GM19468 (cell line): Measurements from ENCODE around the gene PLA2R1.
A peak's percentile ranks its signal among the peaks of the same experiment; 100 is the strongest.

ENCODE experiments used
- ATAC-seq: cut with Tn5 transposase; IDR thresholded peaks from one replicate; pipeline ENCODE4 v1.9.1; 2021; ENCODE audit warnings: mild to moderate bottlenecking, moderate library complexity, moderate number of reproducible peaks; ENCODE audit not compliant: unreplicated experiment; ENCODE audit errors: extremely low read depth

The PLA2R1 gene

GRCh38 chr2:159944874-159945273, 117.5 kb downstream of the PLA2R1 start:
- ATAC-seq, result no peak

GRCh38 chr2:159942146-159942545, 120.3 kb downstream of the PLA2R1 start:
- no peak for ATAC-seq

- no peak for ATAC-seq
Observed at GRCh38 chr2:159941729-159942128, 120.7 kb downstream of the PLA2R1 start.

GRCh38 chr2:159939946-159940345, 122.5 kb downstream of the PLA2R1 start:
- peak; percentile 41 for ATAC-seq

GRCh38 chr2:159938395-159938794, 124.0 kb downstream of the PLA2R1 start:
- no peak for ATAC-seq

- ATAC-seq, result no peak
Observed at GRCh38 chr2:159936471-159936870, 125.9 kb downstream of the PLA2R1 start.

- ATAC-seq, result peak; percentile 76
Observed at GRCh38 chr2:159933727-159934049, 128.7 kb downstream of the PLA2R1 start.

- no peak for ATAC-seq
Observed at GRCh38 chr2:159933040-159933726, 129.2 kb downstream of the PLA2R1 start.

GRCh38 chr2:159926695-159927094, 135.7 kb downstream of the PLA2R1 start:
- ATAC-seq, result no peak

GRCh38 chr2:159925975-159926374, 136.4 kb downstream of the PLA2R1 start:
- no peak for ATAC-seq

GRCh38 chr2:159922563-159922962, 139.9 kb downstream of the PLA2R1 start:
- peak; percentile 27 for ATAC-seq

GRCh38 chr2:159921752-159922404, 140.5 kb downstream of the PLA2R1 start:
- peak; percentile 92 for ATAC-seq

- no peak for ATAC-seq
Observed at GRCh38 chr2:159916511-159916910, 145.9 kb downstream of the PLA2R1 start.

GRCh38 chr2:159913900-159914299, 148.5 kb downstream of the PLA2R1 start:
- no peak for ATAC-seq

GRCh38 chr2:159912580-159912979, 149.8 kb downstream of the PLA2R1 start:
- ATAC-seq, result no peak

- no peak for ATAC-seq
Observed at GRCh38 chr2:159910951-159911350, 151.5 kb downstream of the PLA2R1 start.

GRCh38 chr2:159908623-159909022, 153.8 kb downstream of the PLA2R1 start:
- ATAC-seq, result no peak

GRCh38 chr2:159907909-159908308, 154.5 kb downstream of the PLA2R1 start:
- ATAC-seq, result no peak

- ATAC-seq, result no peak
Observed at GRCh38 chr2:159905926-159906714, 156.3 kb downstream of the PLA2R1 start.

- ATAC-seq, result peak; percentile 13
Observed at GRCh38 chr2:159904959-159905305, 157.5 kb downstream of the PLA2R1 start.
